Tibial artery (tissue), 4 donors: ENCODE data around the gene IGLL5.

ENCODE experiments used
- DNase-seq, 2 donors: peaks; one replicate each; pipeline ENCODE4 v3.0.0-alpha.2; 2019
- H3K27ac ChIP-seq, 2 donors: fragments of 200-600 bp; sonication (generic) in 1 of 2; 1 replicate in 1 of 2; 2 replicates in 1 of 2; pipeline ENCODE4 v1.5.1; 2018 to 2019; ENCODE audit warnings: mild to moderate bottlenecking in 1 of 2
- H3K27me3 ChIP-seq, 2 donors: fragments of 200-600 bp; sonication (generic) in 1 of 2; one replicate each; pipeline versions ENCODE4 v1.5.1 to v1.6.0; 2016 to 2019
- H3K36me3 ChIP-seq, 3 donors: fragments of 200-600 bp; sonication (generic) in 2 of 3; one replicate each; pipeline ENCODE4 v1.5.1; 2016 to 2019; ENCODE audit warnings: mild to moderate bottlenecking in 2 of 3
- H3K4me1 ChIP-seq, 4 donors: fragments of 200-600 bp; sonication (generic) in 2 of 4; 1 replicate in 3 of 4; 2 replicates in 1 of 4; pipeline ENCODE4 v1.5.1; 2016 to 2019
- H3K4me3 ChIP-seq, 2 donors: fragments of 200-600 bp; sonication (generic) in 1 of 2; 1 replicate in 1 of 2; 2 replicates in 1 of 2; pipeline ENCODE4 v1.5.1; 2018 to 2019; ENCODE audit warnings: mild to moderate bottlenecking in 2 of 2
- H3K9me3 ChIP-seq, 3 donors: fragments of 200-600 bp; sonication (generic) in 1 of 3; one replicate each; pipeline ENCODE4 v1.5.1; 2016 to 2019
- CTCF ChIP-seq, 2 experiments: fragments of 200-600 bp in 1 of 2; fragments of 450-650 bp in 1 of 2; IDR thresholded peaks; one replicate each; pipeline ENCODE4 v1.5.1; 2017 to 2019; ENCODE audit warnings: antibody characterized with exemption in 2 of 2, mild to moderate bottlenecking in 1 of 2, moderate library complexity in 1 of 2
- intact Hi-C: fragments of 100-400 bp; cut with DNase I; formaldehyde crosslinking; loops from one replicate; pipeline ENCODE4 v1.15.0; 2023; ENCODE audit warnings: low total_unique reads

The IGLL5 gene

GRCh38 chr22:22871536-22872278 lies 15.9 kb upstream of the IGLL5 start:
- peaks cover 0 to 10% (median 5%) of the 10 kb centered on the region in 3 donors for H3K9me3 ChIP-seq
- no peaks in the 10 kb centered on the region for H3K36me3 ChIP-seq
- H3K27ac ChIP-seq, result no peak overlapping the region
- TF ChIP-seq CTCF (IDR thresholded peaks at IDR 0.05), result no peak
- DNase-seq, result no peak
- no peak overlapping the region for H3K4me3 ChIP-seq
- intact Hi-C loops, result no loop called here
- no peaks in the 10 kb centered on the region for H3K4me1 ChIP-seq
- H3K27me3 ChIP-seq, result peaks cover 0 to 11% of the 10 kb centered on the region in 2 donors

- intact Hi-C loops, result no loop called here
- no peaks in the 10 kb centered on the region for H3K4me1 ChIP-seq
- H3K9me3 ChIP-seq, result peaks cover 0 to 10% (median 5%) of the 10 kb centered on the region in 3 donors
- H3K27ac ChIP-seq, result no peak overlapping the region
- no peak for TF ChIP-seq CTCF (IDR thresholded peaks at IDR 0.05)
- H3K27me3 ChIP-seq, result peaks cover 0 to 14% of the 10 kb centered on the region in 2 donors
- no peaks in the 10 kb centered on the region for H3K36me3 ChIP-seq
- no peak for DNase-seq
- no peak overlapping the region for H3K4me3 ChIP-seq
Observed at GRCh38 chr22:22872722-22873708, 14.6 kb upstream of the IGLL5 start.

GRCh38 chr22:22877523-22878210 lies 9.9 kb upstream of the IGLL5 start:
- Histone ChIP-seq H3K36me3 (no peaks in the 10 kb centered on the region), H3K9me3 (peaks cover 0 to 10% (median 5%) of the 10 kb centered on the region in 3 donors), H3K27me3 (peaks cover 0 to 31% of the 10 kb centered on the region in 2 donors), H3K27ac (no peak overlapping the region), H3K4me3 (no peak overlapping the region), H3K4me1 (no peaks in the 10 kb centered on the region)
- DNase-seq, result no peak
- intact Hi-C loops, result no loop called here
- TF ChIP-seq CTCF (IDR thresholded peaks at IDR 0.05), result peak; percentile 9 to 21

- intact Hi-C loops, result no loop called here
- Histone ChIP-seq H3K4me3 (no peak overlapping the region), H3K9me3 (peaks cover 0 to 10% (median 5%) of the 10 kb centered on the region in 3 donors), H3K4me1 (no peaks in the 10 kb centered on the region), H3K27ac (no peak overlapping the region), H3K27me3 (peaks cover 0 to 31% of the 10 kb centered on the region in 2 donors), H3K36me3 (no peaks in the 10 kb centered on the region)
- no peak for DNase-seq
- no peak for TF ChIP-seq CTCF (IDR thresholded peaks at IDR 0.05)
Observed at GRCh38 chr22:22878211-22878570, 9.4 kb upstream of the IGLL5 start.
